HCT116 (cell line): Measurements from ENCODE around the gene NAA40. TPM values are rescaled to one million over a fixed set of nuclear protein-coding genes. Genes with fewer than 3 reads are reported as not detected.
A peak's percentile ranks its signal among the peaks of the same experiment; 100 is the strongest.

Experiments
- ATAC-seq: fragments of 200-7000 bp; cut with Tn5 transposase; 2 replicates; pipeline ENCODE4 v1.9.1; 2020; ENCODE audit warnings: mild to moderate bottlenecking, moderate library complexity
- BruUV-seq: library from RNA; stranded (reverse); fragments of 400-500 nt; replicated peaks from 2 replicates; lab custom pipeline; 2021; lab: Mats Ljungman, UMichigan
- CTCF ChIA-PET: fragments of 300-600 bp; sonication (Branson Sonifier 250); formaldehyde crosslinking; loops from one replicate; lab custom pipeline; 2021; ENCODE audit warnings: antibody characterized with exemption; lab: Charles Lee
- POLR2A ChIA-PET: fragments of 300-600, 350-600 bp; sonication (Branson Sonifier 250); formaldehyde crosslinking; loops from one replicate; lab custom pipeline; 2021; ENCODE audit warnings: antibody characterized with exemption; lab: Charles Lee
- RAD21 ChIA-PET, 2 experiments: fragments of 300-600 bp; sonication (Branson Sonifier 250); formaldehyde crosslinking; loops; one replicate each; lab custom pipeline; 2023; ENCODE audit warnings: low total read pairs in 2 of 2; ENCODE audit not compliant: uncharacterized antibody in 2 of 2, unreplicated experiment in 2 of 2, low non-redundant PET in 1 of 2; lab: Charles Lee
- DNase-seq: peaks from one replicate; pipeline ENCODE4 v3.0.0-alpha.2; 2010; ENCODE audit warnings: low read depth, low spot score
- H2AFZ ChIP-seq: fragments of 200-600 bp; shearing (Covaris generic), sonication (generic); 2 replicates; pipeline ENCODE4 v1.6.1; 2017; ENCODE audit warnings: low read depth, mixed run types, mixed read lengths, antibody characterized with exemption, low read length; ENCODE audit not compliant: poor library complexity, severe bottlenecking
- H3K27ac ChIP-seq: 2 replicates; pipeline ENCODE4 v1.5.1; 2012; ENCODE audit warnings: low read depth, low read length
- H3K27me3 ChIP-seq: fragments of 200-600 bp; sonication (generic); 2 replicates; pipeline ENCODE4 v1.6.1; 2016; ENCODE audit warnings: mixed run types, low read length, mixed read lengths; ENCODE audit not compliant: insufficient read depth
- H3K36me3 ChIP-seq, 2 experiments: fragments of 200-500 bp in 1 of 2; fragments of 200-600 bp in 1 of 2; sonication (Bioruptor generic) in 1 of 2; sonication (generic) in 1 of 2; 2 replicates each; pipeline versions ENCODE4 v1.5.1 to v1.6.1; 2014 to 2016; ENCODE audit warnings: low read length in 2 of 2, inconsistent platforms in 1 of 2, mixed read lengths in 1 of 2, mixed run types in 1 of 2; ENCODE audit not compliant: insufficient read depth in 2 of 2, control insufficient read depth in 1 of 2
- H3K4me1 ChIP-seq, 2 experiments: fragments of 200-600 bp in 1 of 2; sonication (generic) in 1 of 2; 2 replicates each; pipeline versions ENCODE4 v1.5.1 to v1.6.1; 2012 to 2017; ENCODE audit warnings: low read length in 2 of 2, inconsistent platforms in 1 of 2, mild to moderate bottlenecking in 1 of 2, mixed read lengths in 1 of 2, mixed run types in 1 of 2, moderate library complexity in 1 of 2; ENCODE audit not compliant: insufficient read depth in 2 of 2, control insufficient read depth in 1 of 2
- H3K4me2 ChIP-seq: fragments of 200-600 bp; sonication (generic); 2 replicates; pipeline ENCODE4 v1.6.1; 2017; ENCODE audit warnings: mixed run types, low read length, mixed read lengths
- H3K4me3 ChIP-seq, 2 experiments: fragments of 200-600 bp in 1 of 2; sonication (generic) in 1 of 2; replicated peaks in 1 of 2; 2 replicates each; pipeline ENCODE4 v1.5.1; 2011 to 2016; ENCODE audit warnings: low read length in 2 of 2, control low read depth in 1 of 2, low read depth in 1 of 2, mild to moderate bottlenecking in 1 of 2, mixed read lengths in 1 of 2, mixed run types in 1 of 2
- H3K79me2 ChIP-seq: fragments of 200-600 bp; sonication (generic); 2 replicates; pipeline ENCODE4 v1.6.1; 2017; ENCODE audit warnings: mild to moderate bottlenecking, mixed run types, low read length, moderate library complexity, mixed read lengths; ENCODE audit not compliant: insufficient read depth
- H3K9ac ChIP-seq: fragments of 200-600 bp; sonication (generic); 2 replicates; pipeline ENCODE4 v1.6.1; 2016; ENCODE audit warnings: low read length, mixed read lengths
- H3K9me2 ChIP-seq: fragments of 200-600 bp; sonication (generic), shearing (Covaris generic); 2 replicates; pipeline ENCODE4 v1.6.1; 2017; ENCODE audit warnings: mixed run types, mild to moderate bottlenecking, moderate library complexity; ENCODE audit not compliant: insufficient read depth
- H3K9me3 ChIP-seq, 2 experiments: fragments of 200-500 bp in 1 of 2; fragments of 200-600 bp in 1 of 2; sonication (Bioruptor generic) in 1 of 2; sonication (generic) in 1 of 2; 2 replicates each; pipeline ENCODE4 v1.6.1; 2014 to 2017; ENCODE audit warnings: low read length in 2 of 2, mixed read lengths in 2 of 2, inconsistent platforms in 1 of 2, low read depth in 1 of 2, mild to moderate bottlenecking in 1 of 2, mixed run types in 1 of 2, moderate library complexity in 1 of 2; ENCODE audit not compliant: control insufficient read depth in 1 of 2, insufficient read depth in 1 of 2
- H4K20me1 ChIP-seq: fragments of 200-600 bp; sonication (generic), shearing (Covaris generic); 2 replicates; pipeline ENCODE4 v1.6.1; 2017; ENCODE audit warnings: mixed run types, mild to moderate bottlenecking, moderate library complexity; ENCODE audit not compliant: insufficient read depth
- EGR1 ChIP-seq: IDR thresholded peaks from 2 replicates; pipeline ENCODE4 v1.6.1; 2012; ENCODE audit warnings: low read depth
- EZH2 ChIP-seq: fragments of 200-600 bp; sonication (generic); IDR thresholded peaks from 2 replicates; pipeline ENCODE4 v1.6.1; 2017; ENCODE audit warnings: antibody characterized with exemption, mixed run types
- JUND ChIP-seq: IDR thresholded peaks from 2 replicates; pipeline ENCODE4 v1.6.1; 2012
- POLR2A ChIP-seq: IDR thresholded peaks from 2 replicates; pipeline ENCODE4 v1.7.0; 2011; ENCODE audit warnings: borderline replicate concordance; ENCODE audit not compliant: insufficient read depth, insufficient read length; ENCODE audit errors: extremely low read depth
- RAD21 ChIP-seq: IDR thresholded peaks from 2 replicates; pipeline ENCODE4 v1.6.1; 2012; ENCODE audit warnings: low read depth, mild to moderate bottlenecking
- TCF7L2 ChIP-seq: IDR thresholded peaks from 2 replicates; pipeline ENCODE4 v1.7.0; 2011; ENCODE audit warnings: borderline replicate concordance, inconsistent platforms; ENCODE audit not compliant: insufficient read depth, insufficient read length; ENCODE audit errors: extremely low read depth
- intact Hi-C: fragments of 100-400 bp; cut with micrococcal nuclease; formaldehyde crosslinking; loops from 2 replicates; pipeline ENCODE4 v1.10.0; 2022
- total RNA-seq: library from RNA; stranded (reverse); gene quantifications from one replicate; pipeline ENCODE4 v1.2.1, GENCODE V29; 2021; ENCODE audit not compliant: unreplicated experiment
- TF ChIP-seq, protein P1 (sequence below): IDR thresholded peaks from 2 replicates; pipeline ENCODE4 v1.6.1; 2012; ENCODE audit warnings: low read depth
- TF ChIP-seq, protein P2 (sequence below), 3 experiments: fragments of 200-600 bp in 1 of 3; sonication (generic) in 1 of 3; IDR thresholded peaks in 2 of 3; conservative IDR thresholded peaks in 1 of 3; 2 replicates each; pipeline ENCODE4 v1.5.1; 2012 to 2017; ENCODE audit warnings: low read depth in 2 of 3, low read length in 2 of 3, antibody characterized with exemption in 1 of 3, borderline replicate concordance in 1 of 3, control low read depth in 1 of 3, mild to moderate bottlenecking in 1 of 3, mixed read lengths in 1 of 3, mixed run types in 1 of 3, moderate library complexity in 1 of 3; ENCODE audit not compliant: insufficient read depth in 1 of 3

Gene NAA40
- total RNA-seq, 1 experiment from 2014 or later = 25.3 TPM

DNA sequence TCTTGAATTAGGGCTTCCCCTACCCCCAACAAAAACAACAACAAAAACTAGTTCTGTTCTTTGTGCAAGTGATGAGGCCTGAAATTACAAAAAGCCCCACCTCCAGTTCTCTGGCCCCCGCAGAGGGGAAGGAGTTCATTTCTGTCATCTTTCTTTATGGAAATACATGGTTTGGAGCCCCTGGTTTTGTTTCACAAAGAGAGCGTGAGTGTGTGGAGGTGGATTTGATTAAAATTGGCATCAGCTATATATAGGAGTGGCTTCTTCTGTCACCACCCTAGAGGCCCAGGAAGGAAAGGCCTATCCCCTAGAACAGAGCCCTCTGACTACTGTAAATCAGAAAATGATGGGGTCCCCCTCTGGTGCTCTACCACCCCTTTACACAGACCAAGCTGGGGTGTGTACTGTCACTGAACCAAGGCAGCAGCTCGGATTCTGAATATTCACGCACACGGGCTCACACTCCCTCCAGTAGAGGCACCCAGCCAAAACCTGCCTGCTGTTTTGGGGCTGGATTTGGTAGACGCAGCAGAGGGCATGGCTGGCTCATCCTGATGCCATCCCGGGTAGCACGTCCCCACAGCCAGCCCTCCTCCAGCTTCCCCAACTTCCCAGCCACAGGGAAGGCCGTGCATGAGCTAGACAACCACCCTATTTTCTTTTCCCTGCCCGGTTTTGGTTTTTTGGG is 41.2 kb upstream of the NAA40 start:
- Histone ChIP-seq H3K9me2 (no peaks in the 10 kb centered on the region), H3K79me2 (peaks cover 17% of the 10 kb centered on the region), H3K9me3 (no peaks in the 10 kb centered on the region), H3K4me3 (no peak overlapping the region), H3K27ac (no peak overlapping the region), H3K9ac (no peak overlapping the region), H3K36me3 (peaks cover 41 to 46% of the 10 kb centered on the region in 2 experiments), H3K4me1 (no peaks in the 10 kb centered on the region), H4K20me1 (no peaks in the 10 kb centered on the region; the same call in 1 of the 2 replicates), H2AFZ (no peak overlapping the region), H3K4me2 (no peak overlapping the region), H3K27me3 (no peaks in the 10 kb centered on the region)
- intact Hi-C loops = no loop called here
- RAD21 ChIA-PET = no interaction called here
- no TSS peak for BruUV-seq
- DNase-seq = no peak
- no peak for TF ChIP-seq EZH2
- CTCF ChIA-PET = no interaction called here
- no peak for ATAC-seq
- POLR2A ChIA-PET = no interaction called here

DNA sequence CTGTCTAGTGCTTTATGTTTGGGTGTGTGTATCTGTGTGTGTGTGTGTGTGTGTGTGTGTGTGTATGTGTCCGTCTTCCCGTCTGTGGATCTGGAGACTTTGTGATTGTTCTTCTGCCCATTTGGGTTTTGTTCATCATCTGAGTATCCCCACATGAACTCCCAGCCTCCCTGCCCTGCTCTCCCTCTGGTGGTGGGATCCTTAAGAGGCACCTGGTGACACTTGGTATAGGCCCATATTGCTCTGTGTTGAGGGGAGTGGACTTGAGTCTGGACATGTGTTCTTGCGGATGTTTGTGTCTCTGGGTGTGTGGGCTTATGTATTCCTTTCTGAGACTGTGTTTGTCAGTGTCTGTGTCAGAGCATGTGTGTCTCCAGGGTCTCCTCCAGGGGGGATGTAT is 37.1 kb upstream of the NAA40 start:
- intact Hi-C loops = loop anchor here (1.0 kb wide), 1 partner anchor 64 kb away; no protein-coding TSS in a partner anchor
- Histone ChIP-seq H3K4me3 (no peak overlapping the region), H3K27ac (no peak overlapping the region), H3K9ac (no peak overlapping the region), H3K9me2 (no peaks in the 10 kb centered on the region), H3K9me3 (no peaks in the 10 kb centered on the region), H3K4me1 (no peaks in the 10 kb centered on the region), H3K79me2 (no peaks in the 10 kb centered on the region), H2AFZ (no peak overlapping the region), H3K27me3 (no peaks in the 10 kb centered on the region), H3K4me2 (no peak overlapping the region), H4K20me1 (no peaks in the 10 kb centered on the region; the same call in 1 of the 2 replicates), H3K36me3 (peaks cover 37 to 41% of the 10 kb centered on the region in 2 experiments)
- ChIA-PET RAD21 (no interaction called here), POLR2A (no interaction called here), CTCF (interaction anchor here (1.4 kb wide), 1 partner anchor 133 kb away, joined by 3 read pairs; the partner anchor contains the start of gene ZFTA)
- peak; percentile 69 for ATAC-seq
- DNase-seq = no peak
- TF ChIP-seq RAD21 = peak; percentile 47
- TF ChIP-seq JUND = no peak
- TF ChIP-seq, protein P1, sequence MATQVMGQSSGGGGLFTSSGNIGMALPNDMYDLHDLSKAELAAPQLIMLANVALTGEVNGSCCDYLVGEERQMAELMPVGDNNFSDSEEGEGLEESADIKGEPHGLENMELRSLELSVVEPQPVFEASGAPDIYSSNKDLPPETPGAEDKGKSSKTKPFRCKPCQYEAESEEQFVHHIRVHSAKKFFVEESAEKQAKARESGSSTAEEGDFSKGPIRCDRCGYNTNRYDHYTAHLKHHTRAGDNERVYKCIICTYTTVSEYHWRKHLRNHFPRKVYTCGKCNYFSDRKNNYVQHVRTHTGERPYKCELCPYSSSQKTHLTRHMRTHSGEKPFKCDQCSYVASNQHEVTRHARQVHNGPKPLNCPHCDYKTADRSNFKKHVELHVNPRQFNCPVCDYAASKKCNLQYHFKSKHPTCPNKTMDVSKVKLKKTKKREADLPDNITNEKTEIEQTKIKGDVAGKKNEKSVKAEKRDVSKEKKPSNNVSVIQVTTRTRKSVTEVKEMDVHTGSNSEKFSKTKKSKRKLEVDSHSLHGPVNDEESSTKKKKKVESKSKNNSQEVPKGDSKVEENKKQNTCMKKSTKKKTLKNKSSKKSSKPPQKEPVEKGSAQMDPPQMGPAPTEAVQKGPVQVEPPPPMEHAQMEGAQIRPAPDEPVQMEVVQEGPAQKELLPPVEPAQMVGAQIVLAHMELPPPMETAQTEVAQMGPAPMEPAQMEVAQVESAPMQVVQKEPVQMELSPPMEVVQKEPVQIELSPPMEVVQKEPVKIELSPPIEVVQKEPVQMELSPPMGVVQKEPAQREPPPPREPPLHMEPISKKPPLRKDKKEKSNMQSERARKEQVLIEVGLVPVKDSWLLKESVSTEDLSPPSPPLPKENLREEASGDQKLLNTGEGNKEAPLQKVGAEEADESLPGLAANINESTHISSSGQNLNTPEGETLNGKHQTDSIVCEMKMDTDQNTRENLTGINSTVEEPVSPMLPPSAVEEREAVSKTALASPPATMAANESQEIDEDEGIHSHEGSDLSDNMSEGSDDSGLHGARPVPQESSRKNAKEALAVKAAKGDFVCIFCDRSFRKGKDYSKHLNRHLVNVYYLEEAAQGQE = no peak
- TF ChIP-seq POLR2A = no peak
- TF ChIP-seq TCF7L2 = no peak
- no peak for TF ChIP-seq EGR1
- TF ChIP-seq, protein P2, sequence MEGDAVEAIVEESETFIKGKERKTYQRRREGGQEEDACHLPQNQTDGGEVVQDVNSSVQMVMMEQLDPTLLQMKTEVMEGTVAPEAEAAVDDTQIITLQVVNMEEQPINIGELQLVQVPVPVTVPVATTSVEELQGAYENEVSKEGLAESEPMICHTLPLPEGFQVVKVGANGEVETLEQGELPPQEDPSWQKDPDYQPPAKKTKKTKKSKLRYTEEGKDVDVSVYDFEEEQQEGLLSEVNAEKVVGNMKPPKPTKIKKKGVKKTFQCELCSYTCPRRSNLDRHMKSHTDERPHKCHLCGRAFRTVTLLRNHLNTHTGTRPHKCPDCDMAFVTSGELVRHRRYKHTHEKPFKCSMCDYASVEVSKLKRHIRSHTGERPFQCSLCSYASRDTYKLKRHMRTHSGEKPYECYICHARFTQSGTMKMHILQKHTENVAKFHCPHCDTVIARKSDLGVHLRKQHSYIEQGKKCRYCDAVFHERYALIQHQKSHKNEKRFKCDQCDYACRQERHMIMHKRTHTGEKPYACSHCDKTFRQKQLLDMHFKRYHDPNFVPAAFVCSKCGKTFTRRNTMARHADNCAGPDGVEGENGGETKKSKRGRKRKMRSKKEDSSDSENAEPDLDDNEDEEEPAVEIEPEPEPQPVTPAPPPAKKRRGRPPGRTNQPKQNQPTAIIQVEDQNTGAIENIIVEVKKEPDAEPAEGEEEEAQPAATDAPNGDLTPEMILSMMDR (IDR thresholded peaks at IDR 0.05 in 2 of 3, conservative IDR thresholded peaks at IDR 0.05 in 1 of 3; ENCODE audit: borderline replicate concordance in 1 of 3, insufficient read depth in 1 of 3, low read depth in 2 of 3, low read length in 2 of 3) = peak; percentile 30 to 54 (median 47); a peak in 5 of 6 replicates
- BruUV-seq = no TSS peak
